T-cell (primary cell): ENCODE measurements around the gene MMEL1. TPM values are rescaled to one million over a fixed set of nuclear protein-coding genes. Genes with fewer than 3 reads are reported as not detected.

Experiments
- ATAC-seq, 4 experiments: fragments of 200-7000 bp in 3 of 4; fragments of 150-1000 bp in 1 of 4; cut with Tn5 transposase; replicated peaks in 1 of 4; 1 replicate in 3 of 4; 2 replicates in 1 of 4; pipeline ENCODE4 v1.10.0; 2021; ENCODE audit warnings: moderate library complexity in 3 of 4, mild to moderate bottlenecking in 2 of 4, moderate number of reproducible peaks in 1 of 4
- CTCF ChIA-PET, 2 donors: fragments of 300-600 bp; sonication (Branson Sonifier 250); formaldehyde crosslinking; loops; one replicate each; lab custom pipeline; 2022; ENCODE audit warnings: antibody characterized with exemption in 2 of 2; lab: Charles Lee
- POLR2A ChIA-PET, 2 donors: fragments of 300-600 bp; sonication (Branson Sonifier 250); formaldehyde crosslinking; loops; one replicate each; lab custom pipeline; 2022; ENCODE audit warnings: antibody characterized with exemption in 2 of 2; lab: Charles Lee
- DNase-seq, 35 experiments: peaks; one replicate each; pipeline versions ENCODE4 v3.0.0 to v3.0.0-alpha.2; 2013 to 2023
- H3K27ac ChIP-seq: one replicate; pipeline ENCODE4 v1.5.1; 2013; ENCODE audit warnings: low read length
- H3K27me3 ChIP-seq, 2 experiments: replicated peaks in 1 of 2; 1 replicate in 1 of 2; 2 replicates in 1 of 2; pipeline versions ENCODE4 v1.6.1 to v1.7.0; 2013; ENCODE audit warnings: low read length in 1 of 2, mixed read lengths in 1 of 2; ENCODE audit not compliant: control insufficient read depth in 2 of 2, insufficient read depth in 2 of 2; ENCODE audit errors: extremely low read depth in 1 of 2
- H3K36me3 ChIP-seq, 2 donors: 1 replicate in 1 of 2; 2 replicates in 1 of 2; pipeline versions ENCODE4 v1.6.1 to v1.7.0; 2013; ENCODE audit warnings: low read length in 1 of 2; ENCODE audit not compliant: control insufficient read depth in 2 of 2, insufficient read depth in 1 of 2; ENCODE audit errors: extremely low read depth in 1 of 2
- H3K4me1 ChIP-seq, 2 experiments: 1 replicate in 1 of 2; 2 replicates in 1 of 2; pipeline versions ENCODE4 v1.6.1 to v1.7.0; 2013; ENCODE audit warnings: low read length in 2 of 2, mixed read lengths in 1 of 2; ENCODE audit not compliant: insufficient read depth in 2 of 2, control insufficient read depth in 1 of 2; ENCODE audit errors: extremely low read depth in 1 of 2
- H3K4me3 ChIP-seq, 2 donors: 1 replicate in 1 of 2; 2 replicates in 1 of 2; pipeline versions ENCODE4 v1.5.1 to v1.7.0; 2013; ENCODE audit warnings: mild to moderate bottlenecking in 2 of 2, low read length in 1 of 2, moderate library complexity in 1 of 2; ENCODE audit not compliant: control insufficient read depth in 1 of 2; ENCODE audit errors: extremely low read depth in 1 of 2
- H3K9me3 ChIP-seq: 2 replicates; pipeline ENCODE4 v1.7.0; 2013
- H3K27ac Mint-ChIP-seq, 2 donors: one replicate each; pipeline ENCODE4 v1.8.0; 2020 to 2021; ENCODE audit warnings: mild to moderate bottlenecking in 2 of 2, mixed read lengths in 2 of 2
- H3K27me3 Mint-ChIP-seq, 2 donors: one replicate each; pipeline ENCODE4 v1.8.0; 2021 to 2022; ENCODE audit warnings: mixed read lengths in 2 of 2
- H3K36me3 Mint-ChIP-seq: one replicate; pipeline ENCODE4 v1.8.0; 2021; ENCODE audit warnings: mixed read lengths
- H3K4me1 Mint-ChIP-seq, 3 donors: one replicate each; pipeline ENCODE4 v1.8.0; 2020 to 2022; ENCODE audit warnings: mixed read lengths in 3 of 3, mild to moderate bottlenecking in 1 of 3
- H3K4me3 Mint-ChIP-seq, 3 donors: one replicate each; pipeline ENCODE4 v1.8.0; 2020 to 2022; ENCODE audit warnings: mild to moderate bottlenecking in 3 of 3, mixed read lengths in 3 of 3, moderate library complexity in 3 of 3
- H3K9me3 Mint-ChIP-seq, 3 donors: one replicate each; pipeline ENCODE4 v1.8.0; 2020 to 2022; ENCODE audit warnings: mixed read lengths in 3 of 3
- WGBS: methylation state at CpG from one replicate; pipeline ENCODE4 v1.1.5; 2013; ENCODE audit warnings: missing lambda C conversion rate; ENCODE audit not compliant: insufficient coverage; 5-methylcytosine and 5-hydroxymethylcytosine counted together
- total RNA-seq, 35 experiments: library from RNA in 6 of 35; stranded (reverse) in 6 of 35; fragments of 120-200 nt in 1 of 35; gene quantifications; one replicate each; pipeline versions ENCODE4 v1.2.1 to v1.2.4 and lab custom pipeline; 2013 to 2026

The MMEL1 gene
- total RNA-seq, 5 donors from 2014 or later (not counting 1 experiment from before 2014, with no cell fraction given): 0.72 to 3.3 (median 1.0) TPM

- H3K4me1 Mint-ChIP-seq: peaks cover 6 to 16% (median 13%) of the 10 kb centered on the region in 3 donors
- POLR2A ChIA-PET: interaction anchor here (0.5 to 0.6 kb wide), 2 partner anchors 44 to 58 kb away, joined by 4 to 10 read pairs; no protein-coding TSS in a partner anchor
- CTCF ChIA-PET: no interaction called here
Observed at GRCh38 chr1:2643414-2644077, 10.7 kb upstream of the MMEL1 start.

GRCh38 chr1:2642560-2643413, 10.0 kb upstream of the MMEL1 start:
- peaks cover 1 to 12% (median 6%) of the 10 kb centered on the region in 3 donors for H3K9me3 Mint-ChIP-seq
- H3K36me3 Mint-ChIP-seq: no peaks in the 10 kb centered on the region
- Histone ChIP-seq H3K27ac (peak overlapping the region; percentile 86), H3K36me3 (no peaks in the 10 kb centered on the region), H3K4me3 (peak overlapping the region; percentile 68 to 70), H3K9me3 (peaks cover 2% of the 10 kb centered on the region), H3K4me1 (peaks cover 2 to 25% of the 10 kb centered on the region in 2 experiments), H3K27me3 (peaks cover 0 to 17% of the 10 kb centered on the region in 2 experiments)
- peak; percentile 88 to 96 (median 94) for DNase-seq
- under 1% methylated on average over 84 of the region's 84 CpGs for WGBS
- ChIA-PET CTCF (no interaction called here), POLR2A (no interaction called here)
- peak overlapping the region; percentile 85 to 91 for H3K27ac Mint-ChIP-seq
- H3K27me3 Mint-ChIP-seq: no peaks in the 10 kb centered on the region
- peak; percentile 82 to 85 (median 84) for ATAC-seq
- peaks cover 13 to 20% (median 13%) of the 10 kb centered on the region in 3 donors for H3K4me1 Mint-ChIP-seq
- peak overlapping the region; percentile 77 to 88 (median 84) for H3K4me3 Mint-ChIP-seq

More at GRCh38 chr1:2643414-2644077, 10.7 kb upstream of the MMEL1 start:
- Histone ChIP-seq H3K4me3 (peak overlapping the region; percentile 27 to 70), H3K4me1 (peaks cover 2 to 25% of the 10 kb centered on the region in 2 experiments), H3K27ac (no peak overlapping the region), H3K27me3 (peaks cover 0 to 18% of the 10 kb centered on the region in 2 experiments), H3K9me3 (peaks cover 2% of the 10 kb centered on the region), H3K36me3 (no peaks in the 10 kb centered on the region)
- peaks cover 5 to 16% (median 10%) of the 10 kb centered on the region in 3 donors for H3K9me3 Mint-ChIP-seq
- peak in 2 of 35 experiments; percentile 4 to 12 for DNase-seq
- peak overlapping the region in 1 of 2 donors; percentile 31 for H3K27ac Mint-ChIP-seq
- ATAC-seq: no peak
- H3K27me3 Mint-ChIP-seq: no peaks in the 10 kb centered on the region
- 6% methylated on average over 11 of the region's 24 CpGs for WGBS
- peak overlapping the region; percentile 51 to 74 (median 59) for H3K4me3 Mint-ChIP-seq
- no peaks in the 10 kb centered on the region for H3K36me3 Mint-ChIP-seq

DNA sequence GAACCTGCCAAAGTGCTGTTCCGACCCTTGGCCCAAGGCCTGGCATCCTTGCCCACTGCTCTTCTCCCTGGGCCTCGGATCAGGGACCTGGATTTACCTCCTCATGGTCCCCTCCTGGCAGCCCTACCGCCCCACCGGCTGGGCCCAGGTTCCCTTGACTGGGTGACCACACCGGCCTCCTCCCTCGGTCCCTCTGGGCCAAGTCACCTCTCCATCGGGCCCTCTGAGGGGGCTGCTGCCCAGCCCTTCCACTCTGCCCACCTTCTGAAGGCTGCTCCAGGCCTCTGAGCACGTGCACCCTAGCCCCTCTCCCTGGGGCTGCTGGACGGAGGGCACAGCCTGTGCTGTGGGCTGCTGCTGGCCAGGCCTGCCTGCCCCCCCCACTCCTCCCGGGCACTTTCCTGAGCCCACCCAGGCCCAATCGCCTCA, 9.3 kb upstream of the MMEL1 start:
- Histone ChIP-seq H3K4me3 (peak overlapping the region; percentile 68 to 70), H3K27ac (peak overlapping the region; percentile 86), H3K9me3 (peaks cover 2% of the 10 kb centered on the region), H3K27me3 (peaks cover 0 to 19% of the 10 kb centered on the region in 2 experiments), H3K36me3 (no peaks in the 10 kb centered on the region), H3K4me1 (peaks cover 2 to 25% of the 10 kb centered on the region in 2 experiments)
- ATAC-seq: no peak
- ChIA-PET CTCF (no interaction called here), POLR2A (no interaction called here)
- peak overlapping the region; percentile 85 to 91 for H3K27ac Mint-ChIP-seq
- peaks cover 0 to 8% (median 4%) of the 10 kb centered on the region in 3 donors for H3K9me3 Mint-ChIP-seq
- H3K4me3 Mint-ChIP-seq: peak overlapping the region; percentile 77 to 88 (median 84)
- H3K36me3 Mint-ChIP-seq: no peaks in the 10 kb centered on the region
- WGBS: 47% methylated on average over 11 of the region's 11 CpGs
- no peaks in the 10 kb centered on the region for H3K27me3 Mint-ChIP-seq
- H3K4me1 Mint-ChIP-seq: peaks cover 13 to 20% (median 13%) of the 10 kb centered on the region in 3 donors
- DNase-seq: no peak

GRCh38 chr1:2641381-2642130, 8.7 kb upstream of the MMEL1 start:
- Histone ChIP-seq H3K27ac (peak overlapping the region; percentile 86), H3K36me3 (no peaks in the 10 kb centered on the region), H3K27me3 (peaks cover 0 to 19% of the 10 kb centered on the region in 2 experiments), H3K9me3 (peaks cover 2% of the 10 kb centered on the region), H3K4me3 (peak overlapping the region; percentile 68 to 70), H3K4me1 (peaks cover 2 to 25% of the 10 kb centered on the region in 2 experiments)
- Mint-ChIP-seq H3K27me3 (no peaks in the 10 kb centered on the region), H3K27ac (peak overlapping the region in 1 of 2 donors; percentile 85), H3K4me3 (peak overlapping the region; percentile 28 to 88 (median 28)), H3K36me3 (no peaks in the 10 kb centered on the region), H3K9me3 (peaks cover 0 to 3% (median 0%) of the 10 kb centered on the region in 3 donors), H3K4me1 (peaks cover 14 to 20% (median 16%) of the 10 kb centered on the region in 3 donors)
- WGBS: 92% methylated on average over 33 of the region's 34 CpGs
- CTCF ChIA-PET: no interaction called here
- DNase-seq (peak in 1 of 35 experiments; percentile 13), ATAC-seq (no peak)
- POLR2A ChIA-PET: no interaction called here

DNA sequence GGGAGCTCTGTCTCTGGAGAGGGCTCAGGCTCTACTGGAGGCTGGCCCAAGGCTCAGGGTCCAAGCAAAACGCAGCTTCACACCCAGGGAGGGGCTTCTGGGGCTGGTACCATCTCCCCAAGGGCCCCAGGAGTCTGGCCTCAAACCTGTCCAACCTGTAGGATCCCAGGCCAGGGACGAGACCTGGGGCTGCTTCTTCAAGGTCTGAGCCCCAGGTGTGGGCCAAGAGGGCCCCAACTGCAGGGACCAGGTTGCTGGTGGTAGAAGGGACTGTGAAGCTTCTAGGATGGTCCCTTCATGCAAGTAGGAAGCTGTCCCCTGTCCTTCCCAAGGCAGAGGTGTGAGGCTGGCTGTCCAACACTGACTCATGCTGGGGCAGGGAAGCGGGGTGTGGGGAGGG, 7.8 kb upstream of the MMEL1 start:
- H3K4me3 ChIP-seq: no peak overlapping the region
- H3K27ac Mint-ChIP-seq: no peak overlapping the region
- no peaks in the 10 kb centered on the region for H3K36me3 Mint-ChIP-seq
- 83% methylated on average over 2 of the region's 3 CpGs for WGBS
- peaks cover 2 to 25% of the 10 kb centered on the region in 2 experiments for H3K4me1 ChIP-seq
- H3K4me1 Mint-ChIP-seq: peaks cover 14 to 20% (median 16%) of the 10 kb centered on the region in 3 donors
- H3K9me3 ChIP-seq: no peaks in the 10 kb centered on the region
- DNase-seq: peak in 1 of 35 experiments; percentile 10
- H3K4me3 Mint-ChIP-seq: peak overlapping the region in 1 of 3 donors; percentile 24
- ChIA-PET CTCF (interaction anchor here in 1 of 2 donors (0.6 kb wide), 1 partner anchor 18 kb away, joined by 3 read pairs; no protein-coding TSS in a partner anchor), POLR2A (no interaction called here)
- H3K9me3 Mint-ChIP-seq: no peaks in the 10 kb centered on the region
- no peaks in the 10 kb centered on the region for H3K36me3 ChIP-seq
- H3K27me3 Mint-ChIP-seq: no peaks in the 10 kb centered on the region
- H3K27me3 ChIP-seq: peaks cover 0 to 20% of the 10 kb centered on the region in 2 experiments
- ATAC-seq: no peak
- H3K27ac ChIP-seq: no peak overlapping the region
